Left kidney (tissue), 2 donors: ENCODE results near the gene POLR2A. TPM values are rescaled to one million over a fixed set of nuclear protein-coding genes. Genes with fewer than 3 reads are reported as not detected.

ENCODE experiments used
- DNase-seq: peaks from one replicate; pipeline ENCODE4 v3.0.0-alpha.2; 2013
- polyA plus RNA-seq: library from polyadenylated mRNA; unstranded; fragments of 120-200 nt; gene quantifications from one replicate; pipeline ENCODE4 v1.2.1, GENCODE V29; 2013; ENCODE audit not compliant: insufficient read length

POLR2A gene
- polyA plus RNA-seq, 1 donor = 141 TPM

GRCh38 chr17:7503521-7503920, 19.4 kb downstream of the POLR2A start:
- no peak for DNase-seq

- DNase-seq = no peak
Measured at GRCh38 chr17:7508145-7508544, 24.0 kb downstream of the POLR2A start.

GRCh38 chr17:7508846-7509245, 24.7 kb downstream of the POLR2A start:
- DNase-seq = no peak

- no peak for DNase-seq
Measured at GRCh38 chr17:7509937-7510336, 25.8 kb downstream of the POLR2A start.

GRCh38 chr17:7511108-7511507, 26.9 kb downstream of the POLR2A start:
- no peak for DNase-seq

GRCh38 chr17:7512105-7512504, 27.9 kb downstream of the POLR2A start:
- no peak for DNase-seq

GRCh38 chr17:7512824-7513540, 28.8 kb downstream of the POLR2A start:
- DNase-seq = no peak

GRCh38 chr17:7513850-7514419, 29.8 kb downstream of the POLR2A start:
- no peak for DNase-seq

- DNase-seq = no peak
Measured at GRCh38 chr17:7515911-7516610, 31.9 kb downstream of the POLR2A start.

- DNase-seq = no peak
Measured at GRCh38 chr17:7523033-7523432, 38.9 kb downstream of the POLR2A start.

- DNase-seq = no peak
Measured at GRCh38 chr17:7528842-7529241, 44.7 kb downstream of the POLR2A start.

- no peak for DNase-seq
Measured at GRCh38 chr17:7530023-7530900, 46.1 kb downstream of the POLR2A start.

- no peak for DNase-seq
Measured at GRCh38 chr17:7538050-7538449, 53.9 kb downstream of the POLR2A start.

- no peak for DNase-seq
Measured at GRCh38 chr17:7538891-7539545, 54.9 kb downstream of the POLR2A start.

- DNase-seq = no peak
Measured at GRCh38 chr17:7541074-7541621, 57.0 kb downstream of the POLR2A start.

GRCh38 chr17:7544911-7545310, 60.7 kb downstream of the POLR2A start:
- DNase-seq = no peak

GRCh38 chr17:7548585-7549400, 64.6 kb downstream of the POLR2A start, which contains the start of gene TNFSF12:
TSS of gene TNFSF12 (plus strand) at chr17:7549058. CDS start at chr17:7549154, 96 bp downstream.
- DNase-seq = no peak
